Islet precursor cell (in vitro differentiated cells): Measurements from ENCODE around the gene AK4.

ENCODE experiments used
- DNase-seq: peaks from one replicate; pipeline ENCODE4 v3.0.0-alpha.2; 2018

The AK4 gene

GRCh38 chr1:65255035-65255655 is 107.1 kb downstream of the AK4 start:
- peak; percentile 71 for DNase-seq

- no peak for DNase-seq
These were observed 107.7 kb downstream of the AK4 start for GRCh38 chr1:65255656-65256050.

- DNase-seq = no peak
These were observed 109.1 kb downstream of the AK4 start for GRCh38 chr1:65256860-65257708.

GRCh38 chr1:65258106-65258505 is 110.1 kb downstream of the AK4 start:
- no peak for DNase-seq

GRCh38 chr1:65259816-65260215 is 111.8 kb downstream of the AK4 start:
- no peak for DNase-seq

- DNase-seq = peak; percentile 87
These were observed 113.0 kb downstream of the AK4 start for GRCh38 chr1:65260851-65261473.

- DNase-seq = no peak
These were observed 115.3 kb downstream of the AK4 start for GRCh38 chr1:65263286-65263685.

GRCh38 chr1:65264197-65264929 is 116.4 kb downstream of the AK4 start:
- DNase-seq = peak; percentile 69

GRCh38 chr1:65265296-65265650 is 117.3 kb downstream of the AK4 start:
- DNase-seq = no peak

GRCh38 chr1:65265651-65266351 is 117.8 kb downstream of the AK4 start:
- peak; percentile 73 for DNase-seq

- no peak for DNase-seq
These were observed 118.5 kb downstream of the AK4 start for GRCh38 chr1:65266476-65266875.

- no peak for DNase-seq
These were observed 119.3 kb downstream of the AK4 start for GRCh38 chr1:65267271-65267670.

GRCh38 chr1:65267683-65268082 is 119.7 kb downstream of the AK4 start:
- DNase-seq = peak; percentile 69

GRCh38 chr1:65269612-65270011 is 121.6 kb downstream of the AK4 start:
- no peak for DNase-seq

- no peak for DNase-seq
These were observed 128.4 kb downstream of the AK4 start for GRCh38 chr1:65276197-65276939.

GRCh38 chr1:65277605-65278347 is 129.8 kb downstream of the AK4 start:
- no peak for DNase-seq

- DNase-seq = peak; percentile 77
These were observed 130.5 kb downstream of the AK4 start for GRCh38 chr1:65278376-65279069.

GRCh38 chr1:65279070-65279779 is 131.2 kb downstream of the AK4 start:
- no peak for DNase-seq
